Muscle layer of colon (tissue), 2 donors: ENCODE measurements around the gene OR4M2.
"Not testable (repeated sequence)": the region's sequence is repeated elsewhere in the genome, so short reads cannot be mapped to it uniquely, and the experiment has no call there.

ENCODE experiments used
- H3K27ac ChIP-seq: one replicate; pipeline ENCODE4 v1.7.0; 2013; ENCODE audit warnings: low read depth, mild to moderate bottlenecking, low read length, moderate library complexity
- H3K27me3 ChIP-seq, 2 donors: one replicate each; pipeline ENCODE4 v1.7.0; 2013; ENCODE audit warnings: low read length in 2 of 2, mild to moderate bottlenecking in 2 of 2; ENCODE audit not compliant: insufficient read depth in 2 of 2, control insufficient read depth in 1 of 2
- H3K36me3 ChIP-seq: one replicate; pipeline ENCODE4 v1.7.0; 2013; ENCODE audit warnings: mild to moderate bottlenecking, low read length; ENCODE audit not compliant: insufficient read depth
- H3K4me1 ChIP-seq: one replicate; pipeline ENCODE4 v1.7.0; 2013; ENCODE audit warnings: mild to moderate bottlenecking, low read length; ENCODE audit not compliant: insufficient read depth
- H3K4me3 ChIP-seq, 2 donors: one replicate each; pipeline ENCODE4 v1.7.0; 2013; ENCODE audit warnings: low read length in 2 of 2, low read depth in 1 of 2, mild to moderate bottlenecking in 1 of 2, moderate library complexity in 1 of 2
- H3K9ac ChIP-seq: one replicate; pipeline ENCODE4 v1.7.0; 2013; ENCODE audit warnings: low read length
- H3K9me3 ChIP-seq: one replicate; pipeline ENCODE4 v1.7.0; 2013; ENCODE audit warnings: mild to moderate bottlenecking, low read length
- donor health status: abdominal sarcoma.
- donor health status: Adenocarcinoma of cecum.

Gene OR4M2

GRCh38 chr15:22080227-22080626 lies at the start of gene OR4M2:
OR4M2 (plus strand) TSS chr15:22080527; CDS start chr15:22080625, 98 bp downstream.
- not testable (repeated sequence) for H3K9ac ChIP-seq, H3K27ac ChIP-seq, H3K27me3 ChIP-seq, H3K9me3 ChIP-seq, H3K36me3 ChIP-seq, H3K4me3 ChIP-seq, H3K4me1 ChIP-seq

- H3K4me1 ChIP-seq, H3K9ac ChIP-seq, H3K36me3 ChIP-seq, H3K27ac ChIP-seq, H3K27me3 ChIP-seq, H3K9me3 ChIP-seq, H3K4me3 ChIP-seq: not testable (repeated sequence)
Observed at GRCh38 chr15:22069267-22069666, 11.1 kb upstream of the OR4M2 start.

- H3K9me3 ChIP-seq, H3K27ac ChIP-seq, H3K9ac ChIP-seq, H3K36me3 ChIP-seq, H3K27me3 ChIP-seq, H3K4me3 ChIP-seq, H3K4me1 ChIP-seq: not testable (repeated sequence)
Observed at GRCh38 chr15:22081386-22081785, 1.1 kb downstream of the OR4M2 start.

GRCh38 chr15:22098616-22099253 lies 18.4 kb downstream of the OR4M2 start:
- not testable (repeated sequence) for H3K9me3 ChIP-seq

GRCh38 chr15:22099289-22099891 lies 19.1 kb downstream of the OR4M2 start:
- H3K27me3 ChIP-seq, H3K4me3 ChIP-seq, H3K9ac ChIP-seq, H3K36me3 ChIP-seq, H3K9me3 ChIP-seq, H3K4me1 ChIP-seq, H3K27ac ChIP-seq: not testable (repeated sequence)

More at GRCh38 chr15:22098616-22099253, 18.4 kb downstream of the OR4M2 start:
- not testable (repeated sequence) for H3K9ac ChIP-seq, H3K27ac ChIP-seq, H3K4me3 ChIP-seq, H3K4me1 ChIP-seq, H3K27me3 ChIP-seq, H3K36me3 ChIP-seq

GRCh38 chr15:22122033-22122432 lies 41.7 kb downstream of the OR4M2 start:
- H3K27ac ChIP-seq, H3K4me3 ChIP-seq: not testable (repeated sequence)

More at GRCh38 chr15:22122033-22122432, 41.7 kb downstream of the OR4M2 start:
- not testable (repeated sequence) for H3K9me3 ChIP-seq, H3K9ac ChIP-seq, H3K27me3 ChIP-seq, H3K36me3 ChIP-seq, H3K4me1 ChIP-seq
